GM21526 (cell line): ENCODE data around the gene MYOCD.

Source experiments
- ATAC-seq: cut with Tn5 transposase; IDR thresholded peaks from one replicate; pipeline ENCODE4 v1.9.1; 2021; ENCODE audit warnings: moderate library complexity; ENCODE audit not compliant: unreplicated experiment, low FRiP score

Gene MYOCD

GRCh38 chr17:12744298-12744697 lies 78.6 kb downstream of the MYOCD start:
- no peak for ATAC-seq

- no peak for ATAC-seq
Observed at GRCh38 chr17:12744786-12745185, 79.1 kb downstream of the MYOCD start.

GRCh38 chr17:12745486-12745885 lies 79.8 kb downstream of the MYOCD start:
- ATAC-seq, result no peak

GRCh38 chr17:12756786-12757185 lies 91.1 kb downstream of the MYOCD start:
- ATAC-seq, result no peak

GRCh38 chr17:12759090-12759489 lies 93.4 kb downstream of the MYOCD start:
- ATAC-seq, result no peak

GRCh38 chr17:12765548-12765947 lies 99.9 kb downstream of the MYOCD start:
- no peak for ATAC-seq

- no peak for ATAC-seq
Observed at GRCh38 chr17:12768255-12768654, 102.6 kb downstream of the MYOCD start.

GRCh38 chr17:12769981-12770380 lies 104.3 kb downstream of the MYOCD start:
- ATAC-seq, result no peak

GRCh38 chr17:12773153-12773552 lies 107.5 kb downstream of the MYOCD start:
- no peak for ATAC-seq

GRCh38 chr17:12789075-12789480 lies 123.4 kb downstream of the MYOCD start:
- peak; percentile 90 for ATAC-seq

- peak; percentile 82 for ATAC-seq
Observed at GRCh38 chr17:12789481-12790248, 124.0 kb downstream of the MYOCD start, which contains the start of gene ARHGAP44. ARHGAP44 (plus strand) TSS chr17:12789498; CDS start chr17:12789839, 341 bp downstream.

- no peak for ATAC-seq
Observed at GRCh38 chr17:12790249-12791106, 124.8 kb downstream of the MYOCD start.

GRCh38 chr17:12794919-12795532 lies 129.3 kb downstream of the MYOCD start:
- no peak for ATAC-seq

GRCh38 chr17:12800855-12801365 lies 135.2 kb downstream of the MYOCD start:
- ATAC-seq, result no peak

- no peak for ATAC-seq
Observed at GRCh38 chr17:12806630-12807029, 140.9 kb downstream of the MYOCD start.

GRCh38 chr17:12808723-12809122 lies 143.0 kb downstream of the MYOCD start:
- no peak for ATAC-seq

GRCh38 chr17:12812877-12813276 lies 147.2 kb downstream of the MYOCD start:
- no peak for ATAC-seq

GRCh38 chr17:12813664-12814063 lies 148.0 kb downstream of the MYOCD start:
- ATAC-seq, result no peak

GRCh38 chr17:12814718-12815117 lies 149.0 kb downstream of the MYOCD start:
- ATAC-seq, result no peak

- ATAC-seq, result peak; percentile 100
Observed at GRCh38 chr17:12815642-12816141, 150.0 kb downstream of the MYOCD start.
